Neural progenitor cell (in vitro differentiated cells): ENCODE measurements around the gene PRKAG2. TPM values are rescaled to one million over a fixed set of nuclear protein-coding genes. Genes with fewer than 3 reads are reported as not detected.

Experiments
- DNase-seq: peaks from one replicate; pipeline ENCODE4 v3.0.0-alpha.2; 2016; ENCODE audit warnings: low spot score
- H2AFZ ChIP-seq: fragments of 200-600 bp; sonication (generic); replicated peaks from 2 replicates; pipeline ENCODE4 v1.6.1; 2016; ENCODE audit warnings: antibody characterized with exemption
- H3F3A ChIP-seq: fragments of 200-600 bp; sonication (generic); 2 replicates; pipeline ENCODE4 v1.6.1; 2016; ENCODE audit warnings: antibody characterized with exemption, low read depth
- H3K27ac ChIP-seq: fragments of 200-600 bp; sonication (generic); 2 replicates; pipeline ENCODE4 v1.5.1; 2016; ENCODE audit warnings: mild to moderate bottlenecking
- H3K27me3 ChIP-seq: fragments of 200-600 bp; sonication (generic); 2 replicates; pipeline ENCODE4 v1.6.1; 2016; ENCODE audit warnings: mild to moderate bottlenecking, moderate library complexity
- H3K36me3 ChIP-seq: fragments of 200-600 bp; sonication (generic); 2 replicates; pipeline ENCODE4 v1.5.1; 2016
- H3K4me1 ChIP-seq: fragments of 200-600 bp; sonication (generic); 2 replicates; pipeline ENCODE4 v1.6.1; 2016; ENCODE audit warnings: mixed run types
- H3K4me2 ChIP-seq: fragments of 200-600 bp; sonication (generic); 2 replicates; pipeline ENCODE4 v1.6.1; 2016
- H3K4me3 ChIP-seq: fragments of 200-600 bp; sonication (generic); 2 replicates; pipeline ENCODE4 v1.5.1; 2016
- H3K79me2 ChIP-seq: fragments of 200-600 bp; sonication (generic); 2 replicates; pipeline ENCODE4 v1.6.1; 2016; ENCODE audit warnings: low read depth
- H3K9ac ChIP-seq: fragments of 200-600 bp; sonication (generic); 2 replicates; pipeline ENCODE4 v1.6.1; 2016
- H3K9me3 ChIP-seq: fragments of 200-600 bp; sonication (generic); 2 replicates; pipeline ENCODE4 v1.5.1; 2016; ENCODE audit warnings: low read depth
- H4K20me1 ChIP-seq: fragments of 200-600 bp; sonication (generic); 2 replicates; pipeline ENCODE4 v1.6.1; 2016; ENCODE audit warnings: low read depth
- H3K27ac Mint-ChIP-seq: 3 replicates; pipeline ENCODE4 v1.8.0; 2021; ENCODE audit warnings: mixed read lengths
- H3K27me3 Mint-ChIP-seq: 2 replicates; pipeline ENCODE4 v1.8.0; 2022; ENCODE audit warnings: low read depth, mild to moderate bottlenecking, inconsistent platforms, moderate library complexity, mixed read lengths; ENCODE audit not compliant: insufficient read depth
- H3K36me3 Mint-ChIP-seq: 3 replicates; pipeline ENCODE4 v1.8.0; 2021; ENCODE audit warnings: mixed read lengths
- H3K4me1 Mint-ChIP-seq: 3 replicates; pipeline ENCODE4 v1.8.0; 2021; ENCODE audit warnings: mixed read lengths
- H3K4me3 Mint-ChIP-seq: 3 replicates; pipeline ENCODE4 v1.8.0; 2021; ENCODE audit warnings: mild to moderate bottlenecking, moderate library complexity, mixed read lengths
- H3K9me3 Mint-ChIP-seq: 3 replicates; pipeline ENCODE4 v1.8.0; 2020; ENCODE audit warnings: mixed read lengths
- CTCF ChIP-seq: fragments of 200-600 bp; sonication (generic); IDR thresholded peaks from 2 replicates; pipeline ENCODE4 v1.5.1; 2017; ENCODE audit warnings: antibody characterized with exemption, mild to moderate bottlenecking
- EZH2 ChIP-seq: fragments of 200-600 bp; sonication (generic); IDR thresholded peaks from 2 replicates; pipeline ENCODE4 v1.6.1; 2017; ENCODE audit warnings: antibody characterized with exemption, mild to moderate bottlenecking, moderate library complexity
- EZH2phosphoT487 ChIP-seq: fragments of 200-600 bp; sonication (generic); IDR thresholded peaks from 2 replicates; pipeline ENCODE4 v1.6.1; 2017; ENCODE audit warnings: antibody characterized with exemption
- total RNA-seq: library from RNA; depleted of rRNA; stranded (reverse); fragments of >200 nt; gene quantifications from 2 replicates; pipeline ENCODE4 v1.2.3, GENCODE V29; 2015; ENCODE audit warnings: low replicate concordance

The PRKAG2 gene
- total RNA-seq, 1 donor from 2014 or later = 11.4 TPM

GRCh38 chr7:151767557-151767956 lies 109.4 kb downstream of the PRKAG2 start:
- no peaks in the 10 kb centered on the region for H3K79me2 ChIP-seq
- no peaks in the 10 kb centered on the region for H3K4me1 ChIP-seq
- H3K27ac ChIP-seq = no peak overlapping the region
- H4K20me1 ChIP-seq = no peaks in the 10 kb centered on the region
- H3K9me3 ChIP-seq = no peaks in the 10 kb centered on the region
- no peak overlapping the region for H3K9ac ChIP-seq
- Mint-ChIP-seq H3K9me3 (peaks cover 2% of the 10 kb centered on the region), H3K4me3 (no peak overlapping the region), H3K27me3 (peaks cover 17% of the 10 kb centered on the region), H3K4me1 (peaks cover 3% of the 10 kb centered on the region), H3K27ac (no peak overlapping the region), H3K36me3 (no peaks in the 10 kb centered on the region)
- TF ChIP-seq CTCF = no peak
- no peak for TF ChIP-seq EZH2
- TF ChIP-seq EZH2phosphoT487 = no peak
- no peaks in the 10 kb centered on the region for H3K27me3 ChIP-seq
- no peaks in the 10 kb centered on the region for H3F3A ChIP-seq
- H2AFZ ChIP-seq = no peak overlapping the region
- DNase-seq = no peak
- H3K36me3 ChIP-seq = no peaks in the 10 kb centered on the region
- H3K4me3 ChIP-seq = no peak overlapping the region
- H3K4me2 ChIP-seq = no peak overlapping the region

- no peaks in the 10 kb centered on the region for H3K36me3 Mint-ChIP-seq
- DNase-seq = no peak
- no peak overlapping the region for H3K9ac ChIP-seq
- H3F3A ChIP-seq = no peaks in the 10 kb centered on the region
- no peaks in the 10 kb centered on the region for H3K27me3 ChIP-seq
- H3K4me2 ChIP-seq = no peak overlapping the region
- H3K4me1 Mint-ChIP-seq = peaks cover 3% of the 10 kb centered on the region
- H4K20me1 ChIP-seq = no peaks in the 10 kb centered on the region
- no peaks in the 10 kb centered on the region for H3K79me2 ChIP-seq
- H3K4me3 Mint-ChIP-seq = no peak overlapping the region
- peaks cover 2% of the 10 kb centered on the region for H3K9me3 Mint-ChIP-seq
- H3K27ac ChIP-seq = no peak overlapping the region
- peak overlapping the region; percentile 52 for H3K27ac Mint-ChIP-seq
- no peak overlapping the region for H3K4me3 ChIP-seq
- no peaks in the 10 kb centered on the region for H3K9me3 ChIP-seq
- H3K27me3 Mint-ChIP-seq = peaks cover 13% of the 10 kb centered on the region
- no peak overlapping the region for H2AFZ ChIP-seq
- H3K4me1 ChIP-seq = no peaks in the 10 kb centered on the region
- H3K36me3 ChIP-seq = no peaks in the 10 kb centered on the region
- TF ChIP-seq EZH2 (no peak), CTCF (no peak), EZH2phosphoT487 (no peak)
These were observed 112.6 kb downstream of the PRKAG2 start for GRCh38 chr7:151764056-151764920.

- Histone ChIP-seq H3K27ac (no peak overlapping the region), H3K36me3 (no peaks in the 10 kb centered on the region), H3K9me3 (no peaks in the 10 kb centered on the region), H3K9ac (no peak overlapping the region), H3K4me1 (no peaks in the 10 kb centered on the region), H3K4me2 (no peak overlapping the region), H3K79me2 (no peaks in the 10 kb centered on the region), H2AFZ (no peak overlapping the region), H3K4me3 (no peak overlapping the region), H3F3A (no peaks in the 10 kb centered on the region), H3K27me3 (no peaks in the 10 kb centered on the region), H4K20me1 (no peaks in the 10 kb centered on the region)
- TF ChIP-seq EZH2phosphoT487 (no peak), EZH2 (no peak)
- no peak overlapping the region for H3K4me3 Mint-ChIP-seq
- H3K36me3 Mint-ChIP-seq = no peaks in the 10 kb centered on the region
- DNase-seq = no peak
- H3K4me1 Mint-ChIP-seq = peaks cover 3% of the 10 kb centered on the region
- H3K9me3 Mint-ChIP-seq = peaks cover 2% of the 10 kb centered on the region
- H3K27ac Mint-ChIP-seq = no peak overlapping the region
- peaks cover 13% of the 10 kb centered on the region for H3K27me3 Mint-ChIP-seq
These were observed 113.4 kb downstream of the PRKAG2 start for GRCh38 chr7:151763420-151763984.
